ENCODE results near the gene PDS5A. TPM values are rescaled to one million over a fixed set of nuclear protein-coding genes. Genes with fewer than 3 reads are reported as not detected.

Gene PDS5A
- total and polyA plus RNA-seq, 2 of the 13 experiments (the other 11 are each of a cell fraction or from before 2014, with no cell fraction given) = 31.8 to 57.0 TPM

GRCh38 chr4:39785083-39785482 is 192.6 kb downstream of the PDS5A start:
- in situ Hi-C loops (cut with HindIII; ENCODE audit: extremely low pct_ligation_motif_present, low pct_unique_long_range_greater_than_20kb) = no loop called here
- no peaks in the 10 kb centered on the region for H3K9me3 ChIP-seq (ENCODE audit: low read length)
- H2AFZ ChIP-seq (ENCODE audit: low read length) = no peak overlapping the region
- H3K36me3 ChIP-seq (replicated peaks in 1 of 2; ENCODE audit: control insufficient read depth in 1 of 2, insufficient read depth in 2 of 2, low read length in 2 of 2) = no peaks in the 10 kb centered on the region
- 14% methylated on average over 1 of the region's 1 CpG for WGBS (ENCODE audit: low lambda C conversion rate)
- DNase-seq (ENCODE audit: low spot score) = no peak
- no peak overlapping the region for H3K27ac ChIP-seq (ENCODE audit: extremely low read length, insufficient read depth, low read length)
- no peaks in the 10 kb centered on the region for H3K27me3 ChIP-seq (ENCODE audit: control insufficient read depth in 1 of 2, insufficient read depth in 2 of 2, low read length in 2 of 2)
- H3K4me2 ChIP-seq (ENCODE audit: low read depth, low read length) = 0 out of 2 replicates have a peak overlapping the region, but pooled peaks have one; percentile 3
- no peak overlapping the region for H3K4me3 ChIP-seq (replicated peaks in 1 of 3; ENCODE audit: insufficient read depth in 1 of 3, low read depth in 2 of 3, low read length in 3 of 3)
- TF ChIP-seq PCBP2 (optimal IDR thresholded peaks at IDR 0.05; ENCODE audit: low read depth, low read length, poor library complexity, severe bottlenecking) (no peak), SIX4 (CRISPR knock-in tag; IDR thresholded peaks at IDR 0.05) (no peak), IRF1 (CRISPR knock-in tag; IDR thresholded peaks at IDR 0.05; ENCODE audit: low read depth) (no peak), SMYD3 (CRISPR knock-in tag; IDR thresholded peaks at IDR 0.05) (no peak), RAD51 (IDR thresholded peaks at IDR 0.05; ENCODE audit: borderline replicate concordance) (no peak), ZFP37 (CRISPR knock-in tag; IDR thresholded peaks at IDR 0.05; ENCODE audit: borderline replicate concordance) (no peak), ZKSCAN5 (CRISPR knock-in tag; IDR thresholded peaks at IDR 0.05) (no peak), ZNF557 (CRISPR knock-in tag; IDR thresholded peaks at IDR 0.05) (no peak), IRX3 (CRISPR knock-in tag; IDR thresholded peaks at IDR 0.05; ENCODE audit: borderline replicate concordance, low read depth) (no peak), RBM22 (optimal IDR thresholded peaks at IDR 0.05; ENCODE audit: low read length) (no peak), ZNF580 (CRISPR knock-in tag; IDR thresholded peaks at IDR 0.05; ENCODE audit: borderline replicate concordance, low read depth) (no peak), U2AF2 (IDR thresholded peaks at IDR 0.05; ENCODE audit: low read depth, low read length) (no peak), MYC (CRISPR knock-in tag; IDR thresholded peaks at IDR 0.05; ENCODE audit: borderline replicate concordance) (no peak), NFRKB (IDR thresholded peaks at IDR 0.05) (no peak)
- H3K9ac ChIP-seq (ENCODE audit: insufficient read depth, low read depth, low read length) = no peak overlapping the region
- peaks cover 39% of the 10 kb centered on the region for H3K4me1 ChIP-seq (ENCODE audit: insufficient read depth, low read length)
- no peaks in the 10 kb centered on the region for H3K79me2 ChIP-seq (ENCODE audit: insufficient read depth, low read length)
- no TSS peak for BruUV-seq (replicated peaks)
- peak; percentile 23 for ATAC-seq
- intact Hi-C loops (cut with micrococcal nuclease; ENCODE audit: unreplicated experiment) = no loop called here
- FAIRE-seq = no peak
- POLR2A ChIA-PET = no interaction called here
- no peaks in the 10 kb centered on the region for H4K20me1 ChIP-seq (ENCODE audit: insufficient read depth, low read length)
- CTCF ChIA-PET (ENCODE audit: low intra/inter-chr PET ratio, low total read pairs) = no interaction called here

Data from HepG2 (cell line).